GM19240 (cell line): Measurements from ENCODE around the gene SEMA6D.

Experiments
- DNase-seq: peaks from one replicate; pipeline ENCODE4 v3.0.0; 2011; ENCODE audit warnings: low spot score; ENCODE audit not compliant: insufficient read length

SEMA6D gene, protein sequence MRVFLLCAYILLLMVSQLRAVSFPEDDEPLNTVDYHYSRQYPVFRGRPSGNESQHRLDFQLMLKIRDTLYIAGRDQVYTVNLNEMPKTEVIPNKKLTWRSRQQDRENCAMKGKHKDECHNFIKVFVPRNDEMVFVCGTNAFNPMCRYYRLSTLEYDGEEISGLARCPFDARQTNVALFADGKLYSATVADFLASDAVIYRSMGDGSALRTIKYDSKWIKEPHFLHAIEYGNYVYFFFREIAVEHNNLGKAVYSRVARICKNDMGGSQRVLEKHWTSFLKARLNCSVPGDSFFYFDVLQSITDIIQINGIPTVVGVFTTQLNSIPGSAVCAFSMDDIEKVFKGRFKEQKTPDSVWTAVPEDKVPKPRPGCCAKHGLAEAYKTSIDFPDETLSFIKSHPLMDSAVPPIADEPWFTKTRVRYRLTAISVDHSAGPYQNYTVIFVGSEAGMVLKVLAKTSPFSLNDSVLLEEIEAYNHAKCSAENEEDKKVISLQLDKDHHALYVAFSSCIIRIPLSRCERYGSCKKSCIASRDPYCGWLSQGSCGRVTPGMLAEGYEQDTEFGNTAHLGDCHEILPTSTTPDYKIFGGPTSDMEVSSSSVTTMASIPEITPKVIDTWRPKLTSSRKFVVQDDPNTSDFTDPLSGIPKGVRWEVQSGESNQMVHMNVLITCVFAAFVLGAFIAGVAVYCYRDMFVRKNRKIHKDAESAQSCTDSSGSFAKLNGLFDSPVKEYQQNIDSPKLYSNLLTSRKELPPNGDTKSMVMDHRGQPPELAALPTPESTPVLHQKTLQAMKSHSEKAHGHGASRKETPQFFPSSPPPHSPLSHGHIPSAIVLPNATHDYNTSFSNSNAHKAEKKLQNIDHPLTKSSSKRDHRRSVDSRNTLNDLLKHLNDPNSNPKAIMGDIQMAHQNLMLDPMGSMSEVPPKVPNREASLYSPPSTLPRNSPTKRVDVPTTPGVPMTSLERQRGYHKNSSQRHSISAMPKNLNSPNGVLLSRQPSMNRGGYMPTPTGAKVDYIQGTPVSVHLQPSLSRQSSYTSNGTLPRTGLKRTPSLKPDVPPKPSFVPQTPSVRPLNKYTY

DNA sequence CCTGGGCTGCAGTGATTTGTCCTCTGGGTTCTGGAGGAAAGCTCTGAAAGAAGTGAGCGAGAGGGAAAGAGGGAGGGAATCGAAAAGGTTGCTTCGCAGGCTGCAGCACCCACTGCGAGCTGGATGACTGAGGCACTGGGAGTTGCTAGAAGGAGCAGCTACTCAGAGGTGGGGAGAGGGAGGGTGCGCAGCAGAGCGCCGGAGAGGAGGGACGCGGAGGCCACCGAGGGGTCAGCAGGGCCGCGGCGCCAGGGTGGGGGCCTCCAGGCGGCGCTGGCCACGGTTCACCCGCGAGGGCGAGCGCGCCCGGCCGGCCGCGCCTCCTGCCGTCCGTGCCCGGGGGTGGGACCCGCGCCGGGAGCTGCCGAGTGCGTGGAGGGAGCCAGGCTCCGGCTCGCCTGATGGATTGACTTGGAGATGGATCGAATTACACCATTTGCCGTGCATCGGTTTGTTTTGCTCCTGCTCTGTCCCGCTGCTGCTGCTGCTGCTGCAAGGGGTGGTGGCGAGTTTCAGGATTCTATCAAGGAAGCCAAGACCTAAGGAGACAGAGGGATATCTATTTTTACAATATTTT is at the start of gene SEMA6D:
Gene SEMA6D (plus strand): TSS at position 470 of the 577 bp plus-strand sequence. CDS start 42,294 bp downstream, outside the sequence.
- no peak for DNase-seq

DNA sequence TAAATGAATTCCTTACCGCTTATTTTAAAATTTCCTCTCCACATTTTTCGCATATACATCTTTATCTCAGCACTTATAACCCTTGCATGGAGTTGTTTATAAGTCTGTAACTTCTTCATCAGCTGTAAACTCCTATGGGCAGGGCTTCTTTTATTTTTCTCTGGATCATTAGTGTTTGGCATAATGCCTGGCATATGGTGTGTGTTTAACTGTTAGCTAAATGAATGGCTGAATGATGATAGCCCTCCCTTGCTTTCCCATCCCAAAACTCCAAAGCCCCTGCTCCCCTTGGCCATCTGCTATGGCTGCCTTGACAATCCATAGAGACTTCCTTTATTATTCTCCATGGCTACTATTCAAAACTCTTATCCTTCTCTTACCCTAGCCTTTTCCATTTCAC is 48.1 kb upstream of the SEMA6D start:
- DNase-seq = no peak

DNA sequence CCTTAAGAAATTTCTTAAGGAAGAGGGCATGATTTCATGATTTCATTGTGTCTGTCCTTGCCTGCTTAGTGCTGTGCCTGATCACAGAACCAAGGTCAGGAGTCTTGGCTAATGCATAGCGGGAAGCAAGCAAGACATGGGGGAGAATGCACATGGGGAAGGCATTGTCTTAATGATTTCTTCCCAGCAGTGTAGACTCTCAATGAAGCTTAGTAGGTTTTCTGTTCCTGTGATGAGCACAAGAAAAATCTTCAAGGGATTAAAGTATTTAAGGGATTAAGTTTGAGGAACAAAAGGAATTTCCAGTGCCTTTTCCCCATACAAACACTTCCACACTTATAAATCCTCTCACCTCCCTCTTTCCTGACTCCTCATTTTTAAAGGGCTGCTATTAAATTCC is 46.9 kb upstream of the SEMA6D start:
- no peak for DNase-seq

DNA sequence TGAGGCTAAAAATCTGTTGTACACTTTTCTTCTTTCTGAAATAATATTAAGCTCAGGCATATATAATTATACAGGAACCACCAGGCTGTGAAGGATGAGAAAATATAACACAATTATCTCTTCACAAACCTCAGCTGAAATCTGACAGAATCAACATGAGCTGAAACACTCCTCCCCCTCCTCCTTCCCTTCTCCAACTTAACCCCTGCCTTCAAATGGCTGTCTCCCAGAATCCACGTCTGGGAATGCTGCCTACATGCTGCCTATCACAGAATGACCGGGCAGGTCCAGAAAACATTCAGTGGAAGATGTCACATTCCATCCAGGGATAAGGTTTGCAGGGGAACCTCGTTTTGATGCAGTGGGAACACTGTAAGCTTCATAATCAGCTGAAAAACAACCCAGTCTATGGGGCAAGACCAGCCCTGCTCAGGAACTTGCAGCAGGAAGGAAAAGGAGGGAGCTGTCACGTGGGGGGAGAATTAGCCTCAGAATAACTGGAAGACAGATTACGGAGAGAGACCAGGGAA is 44.0 kb upstream of the SEMA6D start:
- DNase-seq = no peak

DNA sequence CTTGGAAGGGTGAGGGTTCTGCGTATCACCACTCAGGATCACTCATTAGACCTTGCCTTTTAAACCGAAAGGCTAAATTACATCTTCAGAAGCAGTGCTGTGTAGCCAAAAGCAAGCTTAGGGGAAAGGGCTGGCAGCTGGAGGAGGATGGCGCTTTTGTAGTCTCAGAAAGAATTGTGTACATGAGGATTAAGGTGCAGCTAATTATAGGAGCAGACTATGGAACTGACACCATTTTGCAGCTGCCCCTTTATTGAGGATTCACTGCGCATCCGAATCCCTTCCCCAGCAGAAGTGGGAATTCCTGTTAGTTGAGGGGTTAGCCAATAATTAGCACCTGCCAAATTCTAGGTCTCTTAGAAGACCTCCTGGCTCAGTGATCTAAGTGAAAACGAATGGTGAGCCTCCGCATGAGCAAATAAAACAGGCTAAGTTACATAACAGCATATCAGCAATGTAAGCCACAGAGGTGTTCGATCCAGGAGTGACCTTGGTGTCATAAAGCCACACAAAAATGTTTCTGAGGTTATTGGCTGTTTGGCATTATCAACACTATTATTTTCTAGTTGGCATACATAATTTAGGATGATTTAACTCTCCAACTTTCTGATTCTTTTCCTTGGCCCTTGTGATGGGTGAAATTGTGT is 42.6 kb upstream of the SEMA6D start:
- no peak for DNase-seq

DNA sequence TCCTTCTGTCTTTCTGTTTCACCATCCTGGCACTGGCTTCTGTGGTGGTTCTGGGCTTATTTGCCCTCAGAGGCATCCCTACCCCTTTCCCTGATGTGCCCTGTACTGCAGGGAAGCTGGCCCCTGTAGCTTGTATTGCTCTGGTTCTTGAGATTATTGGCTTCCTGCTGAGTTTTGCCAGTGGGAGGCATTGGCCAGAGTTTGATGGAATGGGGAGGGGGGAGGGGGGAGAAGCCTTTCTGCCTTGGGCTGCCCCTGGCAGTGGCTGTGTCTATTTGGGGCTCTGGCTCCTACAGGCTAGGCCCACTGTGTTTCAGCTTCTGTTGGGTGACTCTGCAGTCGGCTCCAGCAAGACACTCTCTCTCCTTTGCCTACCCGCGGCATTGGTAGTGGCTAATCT is 41.6 kb upstream of the SEMA6D start:
- DNase-seq = no peak

DNA sequence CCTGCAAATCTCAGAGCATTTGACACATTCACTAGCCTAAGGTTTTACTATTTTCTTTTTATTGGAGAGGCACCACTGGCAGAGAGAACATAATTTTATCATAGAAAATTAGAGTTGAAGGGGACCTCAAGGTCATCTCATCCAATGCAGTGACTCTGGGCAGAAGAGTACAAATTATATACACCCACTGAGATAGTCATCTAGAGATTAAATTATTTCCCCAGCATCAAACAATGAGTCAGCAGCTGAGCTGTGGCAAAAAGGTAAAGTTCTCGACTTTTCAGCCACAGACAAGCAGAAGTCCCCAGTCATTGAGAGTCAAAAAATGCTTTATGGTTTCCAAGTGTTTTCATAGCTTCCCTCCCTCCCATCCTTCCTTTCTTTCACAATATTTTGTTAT is 39.3 kb upstream of the SEMA6D start:
- no peak for DNase-seq

DNA sequence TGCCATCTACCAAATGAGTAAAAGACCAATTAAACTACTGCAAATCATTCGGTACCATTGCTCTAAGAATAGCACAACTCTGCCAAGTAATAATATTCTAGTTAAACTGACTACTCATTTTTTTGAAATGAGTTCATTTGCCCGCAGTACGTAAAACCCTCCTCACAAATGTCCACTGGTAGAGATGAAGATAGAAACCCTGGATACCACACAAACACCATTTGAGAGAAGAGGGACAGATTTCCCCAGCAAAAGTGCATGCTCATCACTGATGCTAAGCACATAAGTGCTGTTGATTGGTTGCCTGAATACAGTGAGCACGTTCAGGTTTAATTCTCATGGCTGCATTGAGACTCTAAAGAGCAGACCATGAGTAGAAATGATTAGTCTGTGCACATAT is 34.6 kb upstream of the SEMA6D start:
- DNase-seq = no peak

DNA sequence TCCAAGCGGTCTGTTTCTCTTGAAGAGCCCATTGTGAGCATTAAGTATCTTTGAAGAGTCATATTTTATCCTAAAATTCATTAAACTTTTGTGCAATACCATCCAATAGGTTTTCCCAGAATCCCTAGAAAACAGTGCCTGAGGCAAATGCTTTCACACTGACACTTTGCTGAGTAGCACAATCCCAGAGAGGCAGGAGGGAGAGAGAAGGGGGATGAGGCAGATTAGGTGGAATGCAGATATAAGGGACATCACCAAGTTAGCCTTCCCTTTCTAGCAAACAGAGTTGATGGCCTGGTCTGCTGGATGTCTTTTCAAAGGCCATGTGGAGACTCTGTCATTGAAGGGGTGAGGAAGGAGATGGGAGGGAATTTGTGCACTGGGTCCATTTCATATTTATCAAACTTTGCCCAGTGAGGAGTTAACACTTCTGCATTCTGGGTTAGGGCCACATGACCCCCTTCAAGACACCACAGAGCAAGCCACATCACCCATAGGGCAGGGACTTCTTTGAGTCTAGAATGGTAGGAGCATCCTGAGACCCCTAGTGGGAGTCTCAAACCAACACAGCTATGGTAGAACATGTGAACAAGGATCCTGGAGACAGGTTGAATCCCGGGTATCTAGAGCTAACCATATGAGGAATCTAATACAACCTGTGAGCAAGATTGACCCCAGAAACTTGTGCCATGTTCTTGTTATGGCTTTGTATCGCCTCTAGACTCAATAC is 32.0 kb upstream of the SEMA6D start:
- DNase-seq = no peak

DNA sequence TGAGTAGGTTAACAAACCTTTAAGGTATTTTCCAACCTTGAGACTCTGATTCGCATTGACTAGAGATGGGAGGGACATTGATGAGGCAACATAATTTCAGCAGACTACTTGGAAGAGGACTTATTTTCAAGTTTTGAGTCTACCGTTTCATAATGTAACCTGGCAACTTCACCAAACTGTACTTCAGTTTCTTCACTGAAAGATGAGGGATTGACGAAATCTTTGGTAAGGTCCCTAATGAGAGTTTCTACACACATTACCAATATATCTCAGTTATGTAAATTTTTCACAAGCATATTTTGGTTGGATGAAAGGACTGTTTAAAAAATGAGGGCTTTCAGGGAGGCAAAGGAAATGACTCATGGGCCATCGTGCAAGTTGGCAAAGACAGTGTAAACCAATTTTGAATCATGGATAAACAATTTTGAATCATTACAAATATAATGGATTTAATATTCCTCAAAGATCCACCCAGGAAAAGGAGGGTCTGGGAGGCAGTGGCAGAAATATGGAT is 28.7 kb upstream of the SEMA6D start:
- DNase-seq = no peak

DNA sequence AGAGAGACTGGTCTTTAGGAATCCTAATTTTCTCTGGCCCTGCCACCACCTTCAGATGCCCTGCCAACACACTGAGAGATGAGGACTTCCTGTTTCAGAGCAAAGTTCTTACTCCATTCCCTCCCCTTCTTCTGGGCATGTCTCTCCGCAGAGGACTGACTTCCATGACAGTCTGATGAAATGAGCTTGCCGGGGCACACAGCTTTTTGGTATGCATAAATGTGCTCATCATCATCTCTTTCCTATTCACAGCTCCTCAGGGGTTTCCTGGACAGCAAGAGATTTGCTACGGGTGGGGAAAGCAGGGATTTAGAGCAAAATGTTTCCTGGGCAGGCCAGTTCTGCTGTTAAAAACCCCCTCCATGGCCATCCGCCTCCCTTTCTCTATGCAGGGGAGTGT is 27.6 kb upstream of the SEMA6D start:
- no peak for DNase-seq

DNA sequence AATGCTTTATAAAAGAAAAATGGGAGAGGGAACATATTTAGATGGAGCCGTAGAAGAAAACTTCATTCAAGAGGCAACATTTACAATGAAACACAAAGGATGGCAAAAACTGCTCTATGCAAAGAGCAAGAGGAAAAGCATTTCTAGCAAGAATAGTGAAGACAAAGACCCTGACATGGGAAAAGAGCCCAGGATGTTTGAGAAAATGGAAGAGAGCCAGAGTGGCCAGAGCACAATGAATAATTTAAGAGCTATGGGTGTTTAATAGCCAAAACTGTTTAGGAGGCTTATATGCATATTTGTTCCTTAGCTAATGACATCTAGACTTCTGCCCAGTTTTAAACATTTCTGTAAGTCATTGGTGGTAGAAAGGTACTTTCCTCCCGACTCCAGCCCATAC is 25.4 kb upstream of the SEMA6D start:
- DNase-seq = no peak

DNA sequence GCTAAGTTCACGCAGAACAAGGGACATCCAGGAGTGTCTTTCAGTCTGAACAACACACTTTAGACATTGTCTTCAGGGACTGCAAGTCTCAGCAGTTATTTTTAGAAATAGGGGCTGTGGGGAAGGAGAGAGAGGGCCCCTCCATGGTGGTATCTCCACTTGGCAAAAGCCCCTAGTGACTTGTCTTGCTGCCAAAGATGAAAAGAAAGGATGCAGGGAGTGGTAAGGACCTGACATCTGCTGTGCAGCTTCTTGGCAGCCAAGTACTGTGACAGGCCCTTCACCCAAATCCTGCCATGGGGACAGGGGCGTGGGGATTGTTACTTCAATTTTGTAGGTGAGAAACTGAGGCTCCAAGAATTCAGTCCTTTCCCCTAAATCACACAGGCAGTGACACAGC is 21.0 kb upstream of the SEMA6D start:
- no peak for DNase-seq

DNA sequence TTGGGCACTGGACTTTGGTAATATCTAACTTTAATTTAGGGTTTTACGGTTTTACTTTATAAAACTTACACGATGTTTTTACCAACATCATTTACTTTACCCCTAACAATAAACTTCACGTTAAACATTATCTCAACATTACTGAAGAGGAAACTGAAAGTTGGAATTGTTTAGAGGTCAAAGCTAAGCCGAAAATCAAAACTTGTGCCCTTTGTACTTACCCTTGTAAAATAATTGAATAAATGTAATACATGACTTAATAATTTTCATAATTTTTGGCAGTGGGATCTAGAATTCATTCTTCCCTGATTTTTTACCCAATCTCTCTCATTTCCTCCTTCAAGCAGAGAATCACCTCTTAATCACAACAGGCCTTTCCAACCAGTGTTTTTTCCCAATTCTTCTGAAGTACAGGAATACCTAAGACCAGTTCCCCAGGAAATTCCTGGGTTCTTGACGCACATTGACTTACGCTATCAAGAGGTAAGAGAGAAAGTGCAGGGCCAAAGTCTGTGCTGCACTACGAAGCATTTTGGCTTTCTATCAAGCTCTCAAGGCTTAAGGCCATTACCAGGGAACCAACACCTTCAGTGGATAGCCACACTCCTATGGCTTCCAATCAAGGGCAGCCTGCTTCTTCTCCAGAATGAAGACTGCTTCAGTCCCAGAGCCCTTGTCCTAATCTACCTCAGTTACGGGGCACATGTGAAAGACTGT is 11.9 kb upstream of the SEMA6D start:
- no peak for DNase-seq

DNA sequence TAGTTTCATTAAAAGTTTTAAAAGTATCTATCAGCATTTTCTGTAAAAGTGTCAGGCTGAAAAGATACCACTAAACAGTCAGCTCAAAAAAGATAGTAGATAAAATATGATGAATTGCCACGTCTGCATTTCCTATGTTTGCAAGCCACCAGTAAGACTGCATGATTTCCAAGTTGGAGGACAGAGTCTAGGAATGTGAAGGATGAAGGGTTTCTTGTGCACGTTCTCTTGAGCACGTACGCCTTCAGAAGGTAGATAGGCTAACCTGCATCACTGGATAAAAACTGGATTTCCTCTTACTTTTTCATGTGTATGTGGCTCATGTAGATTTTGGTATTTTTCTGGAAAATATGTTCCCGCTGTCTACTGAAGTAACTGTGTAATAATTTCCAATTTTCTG is 9.9 kb upstream of the SEMA6D start:
- no peak for DNase-seq

DNA sequence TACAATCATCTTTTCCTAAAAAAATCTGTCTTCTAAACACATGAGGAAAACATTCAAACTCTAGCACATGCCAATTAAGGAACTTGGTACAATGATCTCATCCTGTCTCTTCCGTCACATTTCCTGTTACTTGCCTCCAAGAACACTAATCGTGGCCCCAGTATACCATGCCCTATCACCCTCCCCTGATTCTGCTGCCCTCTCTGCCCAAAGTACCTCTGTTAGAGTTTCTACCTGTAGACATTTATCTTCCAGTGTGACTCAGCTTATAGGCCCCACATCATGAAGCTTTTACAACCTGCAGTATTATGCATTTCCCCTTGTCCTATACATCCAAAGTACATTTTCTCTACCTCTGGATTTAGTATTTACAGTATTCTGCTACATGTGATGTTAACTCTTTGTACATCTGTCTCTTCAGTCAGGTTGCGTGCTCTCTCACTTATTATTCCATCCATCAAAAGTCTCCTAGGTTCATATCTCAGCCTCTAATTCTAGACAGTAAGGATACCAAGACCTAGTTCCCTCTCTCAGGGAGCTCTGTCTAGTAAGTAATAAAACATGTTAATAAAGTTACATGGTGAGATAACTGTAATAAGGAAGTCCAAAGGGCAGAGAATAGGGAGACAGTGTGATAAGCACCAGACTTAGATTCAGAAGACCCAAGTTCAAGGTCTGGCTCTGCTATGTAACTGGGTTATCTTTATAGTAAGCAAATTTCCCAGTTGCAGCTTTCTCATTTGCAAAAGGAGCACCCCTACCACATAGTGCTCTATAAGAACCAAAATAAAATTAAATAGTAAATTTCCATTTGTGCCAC is 8.9 kb upstream of the SEMA6D start:
- no peak for DNase-seq

DNA sequence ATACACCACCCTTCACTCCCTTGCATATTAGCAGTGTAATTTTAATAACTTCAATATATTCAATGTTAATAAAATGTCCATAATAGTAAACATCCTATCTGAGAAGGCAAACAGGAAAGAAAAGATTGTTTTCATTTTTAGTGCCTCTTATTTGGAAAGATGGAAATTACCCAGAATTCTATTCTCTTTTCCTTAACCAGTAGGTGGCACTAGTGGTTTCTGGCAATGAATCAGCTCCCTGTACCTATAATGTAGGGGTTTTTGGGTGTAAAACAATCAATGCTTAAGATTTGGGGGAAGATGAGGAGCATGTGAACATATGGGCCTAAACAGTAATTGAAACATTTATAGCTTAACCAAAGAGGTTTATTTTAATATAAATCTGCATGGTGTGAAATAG is 5.7 kb upstream of the SEMA6D start:
- DNase-seq = no peak

DNA sequence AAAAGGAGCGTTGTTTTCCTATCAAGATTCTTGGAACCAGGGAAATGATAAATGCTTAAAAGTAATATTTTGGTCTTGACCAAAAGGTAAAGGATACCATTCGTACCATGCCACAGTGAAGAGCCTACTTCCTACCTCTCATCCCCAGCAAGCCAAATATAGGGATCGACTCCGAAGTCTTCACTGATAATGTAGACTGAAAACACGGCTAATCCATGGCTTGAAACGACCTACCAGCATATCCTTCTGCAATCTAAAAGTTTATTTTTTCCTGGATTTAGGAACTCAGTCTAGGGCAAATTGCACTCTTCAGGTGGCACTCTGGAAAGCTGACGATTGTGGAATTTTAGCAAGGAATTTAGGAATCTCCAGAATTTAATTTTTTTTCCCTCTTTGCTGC is 1.9 kb upstream of the SEMA6D start:
- no peak for DNase-seq
